Activated CD8-positive, alpha-beta memory T cell treated with anti-CD3 and anti-CD28 coated beads for 36 hours (primary cell): ENCODE data around the gene FSTL3. TPM values are rescaled to one million over a fixed set of nuclear protein-coding genes. Genes with fewer than 3 reads are reported as not detected.
"Not testable (repeated sequence)": the region's sequence is repeated elsewhere in the genome, so short reads cannot be mapped to it uniquely, and the experiment has no call there.

Source experiments
- CTCF ChIA-PET: fragments of 350-600 bp; sonication (Branson Sonifier 250); formaldehyde crosslinking; loops from one replicate; lab custom pipeline; 2021; ENCODE audit warnings: antibody characterized with exemption; lab: Charles Lee
- POLR2A ChIA-PET: fragments of 350-600 bp; sonication (Branson Sonifier 250); formaldehyde crosslinking; loops from one replicate; lab custom pipeline; 2021; ENCODE audit warnings: antibody characterized with exemption; lab: Charles Lee
- total RNA-seq, 2 experiments: library from RNA; stranded (reverse); gene quantifications; one replicate each; pipeline ENCODE4 v1.2.3, GENCODE V29; 2021

The FSTL3 gene
- total RNA-seq, 2 experiments from 2014 or later = 7.5 to 8.6 TPM

DNA sequence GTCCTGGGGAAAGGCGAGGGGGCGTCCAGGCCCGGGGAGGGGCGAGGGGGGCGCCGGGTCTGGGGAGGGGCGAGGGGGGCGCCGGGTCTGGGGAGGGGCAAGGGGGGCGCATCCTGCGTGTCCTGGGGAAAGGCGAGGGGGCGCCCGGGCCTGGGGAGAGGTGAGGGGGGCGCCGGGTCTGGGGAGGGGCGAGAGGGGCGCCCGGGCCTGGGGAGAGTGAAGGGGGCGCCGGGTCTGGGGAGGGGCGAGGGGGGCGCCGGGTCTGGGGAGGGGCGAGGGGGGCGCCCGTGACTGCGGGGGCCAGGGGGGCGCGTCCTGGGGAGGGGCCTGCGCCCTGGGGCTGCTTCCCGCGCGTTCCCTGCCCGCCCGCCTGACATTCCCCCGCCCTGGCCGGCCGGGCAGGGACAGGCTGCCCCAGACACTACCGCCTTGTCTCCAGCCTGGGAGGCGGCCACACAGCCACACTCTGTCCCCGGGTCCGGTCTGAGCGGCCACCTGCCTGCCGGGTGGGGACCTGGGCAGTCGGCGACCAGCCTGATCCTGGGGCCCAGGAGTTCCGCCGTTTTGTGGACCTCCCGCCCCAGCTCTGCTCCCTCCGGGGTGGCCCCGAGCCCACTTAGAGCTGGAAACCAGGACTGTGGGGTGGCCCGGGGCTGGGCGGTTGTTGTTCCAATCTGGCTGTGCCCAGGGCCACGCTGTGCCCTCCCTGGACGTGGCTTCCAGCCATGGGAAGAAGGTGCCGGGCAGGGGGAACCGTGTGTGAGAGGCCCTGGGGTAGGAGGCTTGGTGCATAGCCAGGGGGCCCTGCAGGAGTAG, 44.4 kb downstream of the FSTL3 start:
- POLR2A ChIA-PET = no interaction called here
- CTCF ChIA-PET = no interaction called here

DNA sequence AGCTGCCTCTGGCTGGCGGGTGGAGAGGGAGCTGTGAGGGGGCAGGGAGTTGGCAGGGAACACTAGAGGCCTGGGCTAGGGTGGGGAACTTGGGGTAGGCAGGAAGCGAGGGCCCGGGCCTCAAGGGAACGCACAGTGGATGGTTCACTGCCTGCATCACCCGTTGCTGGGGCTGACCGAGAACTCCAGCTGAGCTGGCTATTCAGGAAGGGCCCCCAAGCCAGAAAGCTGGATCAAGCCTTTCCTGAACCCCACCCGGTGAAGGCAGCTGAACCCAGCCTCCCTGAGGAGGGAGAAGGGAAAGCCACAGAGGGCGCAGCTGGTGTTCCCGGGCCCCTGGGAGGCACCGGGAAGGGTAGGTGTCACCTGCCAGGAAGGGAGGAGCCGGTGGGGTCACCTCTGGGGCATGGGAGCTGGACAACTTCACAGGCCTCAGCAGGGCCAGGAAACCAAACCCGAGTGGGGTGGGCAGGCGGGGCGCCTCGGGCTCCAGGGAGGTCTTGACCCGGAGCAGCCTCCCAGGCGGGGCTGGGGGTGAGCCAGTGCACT, 46.4 kb downstream of the FSTL3 start:
- ChIA-PET POLR2A (no interaction called here), CTCF (interaction anchor here (1.3 kb wide), 1 partner anchor 12 kb away, joined by 3 read pairs; no protein-coding TSS in a partner anchor)

DNA sequence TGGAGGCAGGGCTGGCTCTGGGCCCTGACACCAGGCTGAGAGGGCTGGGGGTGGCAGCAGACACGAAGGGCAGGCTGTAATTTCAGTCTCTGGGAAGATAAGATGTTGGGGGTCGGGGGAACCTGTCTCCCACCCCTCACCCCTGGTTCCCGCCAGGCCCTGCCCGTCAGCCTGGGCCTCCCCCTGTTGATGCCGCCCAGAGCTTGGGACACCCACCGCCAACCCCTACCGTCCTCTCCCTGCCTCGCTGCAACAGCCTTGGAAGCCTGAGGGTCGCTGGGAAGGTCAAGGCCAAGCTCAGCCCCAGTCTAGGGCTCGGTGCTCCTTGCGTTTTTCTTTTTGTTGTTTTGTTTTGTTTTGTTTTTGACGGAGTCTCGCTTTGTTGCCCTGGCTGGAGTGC, 47.1 kb downstream of the FSTL3 start:
- ChIA-PET POLR2A (no interaction called here), CTCF (interaction anchor here (1.3 kb wide), 1 partner anchor 11 kb away, joined by 3 read pairs; no protein-coding TSS in a partner anchor)

DNA sequence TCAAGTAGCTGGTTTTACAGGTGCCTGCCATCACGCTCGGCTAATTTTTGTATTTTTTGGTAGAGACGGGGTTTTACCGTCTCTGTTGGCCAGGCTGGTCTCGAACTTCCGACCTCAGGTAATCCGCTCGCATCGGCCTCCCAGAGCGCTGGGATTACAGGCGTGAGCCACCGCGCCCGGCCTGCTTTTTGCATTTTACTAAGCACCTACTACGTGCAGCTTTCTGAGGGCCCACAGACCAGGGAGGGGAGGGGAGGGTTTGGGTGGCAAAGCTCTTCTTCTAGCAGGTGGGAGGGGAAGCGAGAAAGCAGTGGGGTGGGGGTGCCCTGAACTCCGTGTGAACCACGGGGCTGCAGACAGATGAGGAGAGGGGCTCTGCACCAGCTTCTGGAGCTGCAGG, 47.5 kb downstream of the FSTL3 start:
- CTCF ChIA-PET = interaction anchor here (0.6 to 1.3 kb wide), 2 partner anchors 11 to 234 kb away, joined by 3 read pairs; no protein-coding TSS in a partner anchor
- POLR2A ChIA-PET = no interaction called here

DNA sequence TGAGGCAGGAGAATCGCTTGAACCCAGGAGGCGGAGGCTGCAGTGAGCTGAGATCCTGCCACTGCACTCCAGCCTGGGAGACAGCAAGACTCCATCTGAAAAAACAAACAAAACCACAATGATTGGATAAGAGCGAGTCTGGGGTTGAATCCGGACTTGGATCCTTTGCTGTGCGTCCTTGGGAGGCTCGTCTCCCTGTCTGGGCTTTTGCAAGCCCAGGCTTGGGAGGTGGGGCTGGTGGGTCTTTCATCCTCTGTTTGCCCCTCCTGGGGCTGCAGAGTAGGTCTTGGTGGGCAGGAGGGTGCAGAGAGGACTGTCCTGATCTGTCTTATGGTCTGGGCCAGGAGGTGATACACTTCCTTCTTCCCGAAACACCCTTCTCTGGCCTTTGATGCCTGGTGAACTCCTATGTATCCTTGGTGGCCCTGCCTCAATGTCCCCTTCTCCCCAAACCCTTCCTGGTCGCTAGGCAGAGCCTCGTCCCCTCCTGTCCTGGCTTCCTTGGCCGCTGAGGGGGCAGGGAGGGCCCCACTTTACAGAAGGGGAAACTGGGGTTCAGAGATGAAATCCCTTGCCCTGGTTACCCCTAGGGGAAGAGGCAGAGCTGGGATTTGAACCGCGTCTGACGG, 49.4 kb downstream of the FSTL3 start:
- CTCF ChIA-PET = no interaction called here
- POLR2A ChIA-PET = interaction anchor here (0.6 kb wide), 1 partner anchor 46 kb away, joined by 3 read pairs; no protein-coding TSS in a partner anchor

DNA sequence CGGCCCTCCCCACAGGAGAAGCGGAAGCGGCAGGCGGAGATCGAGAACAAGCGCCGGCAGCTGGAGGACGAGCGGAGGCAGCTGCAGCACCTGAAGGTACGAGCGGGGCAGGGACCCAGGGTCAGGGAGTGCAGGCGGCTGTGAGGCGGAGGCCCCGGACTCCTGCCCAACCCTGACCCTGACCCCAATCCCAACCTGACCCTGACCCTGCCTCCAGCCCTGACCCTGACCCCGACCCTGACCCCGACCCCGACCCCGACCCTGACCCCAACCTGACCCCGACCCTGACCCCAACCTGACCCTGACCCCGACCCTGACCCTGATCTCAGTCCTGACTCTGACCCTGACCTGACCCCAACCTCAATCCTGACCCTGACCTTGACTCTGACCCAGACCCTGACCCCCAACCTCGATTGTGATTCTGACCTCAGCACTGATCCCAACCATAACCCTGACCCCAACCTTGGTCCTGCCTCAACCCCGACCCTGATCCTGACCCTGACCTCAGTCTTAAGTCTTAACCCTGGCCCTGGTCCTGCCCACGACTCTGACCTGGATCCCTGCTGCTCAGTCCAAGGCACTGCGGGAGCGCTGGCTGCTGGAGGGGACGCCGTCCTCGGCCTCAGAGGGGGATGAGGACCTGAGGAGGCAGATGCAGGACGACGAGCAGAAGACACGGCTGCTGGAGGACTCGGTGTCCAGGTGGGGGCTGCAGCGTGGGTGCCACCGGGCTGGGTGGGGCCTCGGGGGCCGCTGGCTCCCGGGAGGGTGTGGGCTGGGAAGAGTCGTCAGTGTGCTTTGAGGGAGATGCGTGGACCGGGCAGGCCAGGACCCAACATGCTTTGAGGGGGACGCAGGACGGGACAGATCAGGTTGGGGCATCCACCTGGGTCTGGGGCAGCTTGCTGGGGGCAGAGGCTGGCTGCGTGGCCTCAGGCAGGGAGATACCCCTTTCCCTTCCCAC, 51.1 kb downstream of the FSTL3 start:
- ChIA-PET POLR2A (no interaction called here), CTCF (no interaction called here)

DNA sequence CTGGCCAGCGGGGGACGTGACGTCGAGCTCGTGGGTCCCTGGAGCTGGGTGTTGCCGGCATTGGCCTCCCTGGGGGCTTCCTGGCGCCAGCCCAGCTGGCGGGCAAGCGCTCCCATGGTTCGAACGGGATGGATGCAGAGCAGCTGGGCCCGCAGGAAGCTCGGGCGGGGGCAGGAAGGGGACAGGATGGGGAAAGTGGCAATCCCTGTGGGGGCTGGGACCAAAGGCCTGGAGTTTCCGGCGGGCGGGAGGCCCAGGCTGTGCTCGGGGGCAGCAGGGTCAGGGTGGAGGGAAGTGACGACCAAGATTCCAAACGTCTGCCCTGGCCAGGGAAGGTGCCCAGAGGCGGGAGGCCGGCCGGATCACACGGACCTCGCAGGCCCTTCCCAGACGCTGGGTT, 51.8 kb downstream of the FSTL3 start:
- ChIA-PET CTCF (no interaction called here), POLR2A (no interaction called here)

DNA sequence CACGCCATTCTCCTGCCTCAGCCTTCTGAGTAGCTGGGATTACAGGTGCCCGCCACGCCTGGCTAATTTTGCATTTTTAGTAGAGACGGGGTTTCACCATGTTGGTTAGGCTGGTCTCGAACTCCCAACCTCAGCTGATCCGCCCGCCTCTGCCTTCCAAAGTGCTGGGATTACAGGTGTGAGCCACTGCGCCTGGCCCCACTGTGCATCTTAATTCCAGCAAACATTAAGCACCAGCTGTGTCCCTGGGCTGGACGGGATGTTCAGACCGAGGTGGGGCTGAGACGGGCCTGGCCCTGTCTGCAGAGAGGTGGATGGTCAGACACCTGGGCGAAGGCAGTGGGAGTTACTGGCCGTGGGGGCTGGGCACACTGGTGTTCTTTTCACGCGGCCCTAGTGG, 53.4 kb downstream of the FSTL3 start:
- POLR2A ChIA-PET = not testable (repeated sequence)

DNA sequence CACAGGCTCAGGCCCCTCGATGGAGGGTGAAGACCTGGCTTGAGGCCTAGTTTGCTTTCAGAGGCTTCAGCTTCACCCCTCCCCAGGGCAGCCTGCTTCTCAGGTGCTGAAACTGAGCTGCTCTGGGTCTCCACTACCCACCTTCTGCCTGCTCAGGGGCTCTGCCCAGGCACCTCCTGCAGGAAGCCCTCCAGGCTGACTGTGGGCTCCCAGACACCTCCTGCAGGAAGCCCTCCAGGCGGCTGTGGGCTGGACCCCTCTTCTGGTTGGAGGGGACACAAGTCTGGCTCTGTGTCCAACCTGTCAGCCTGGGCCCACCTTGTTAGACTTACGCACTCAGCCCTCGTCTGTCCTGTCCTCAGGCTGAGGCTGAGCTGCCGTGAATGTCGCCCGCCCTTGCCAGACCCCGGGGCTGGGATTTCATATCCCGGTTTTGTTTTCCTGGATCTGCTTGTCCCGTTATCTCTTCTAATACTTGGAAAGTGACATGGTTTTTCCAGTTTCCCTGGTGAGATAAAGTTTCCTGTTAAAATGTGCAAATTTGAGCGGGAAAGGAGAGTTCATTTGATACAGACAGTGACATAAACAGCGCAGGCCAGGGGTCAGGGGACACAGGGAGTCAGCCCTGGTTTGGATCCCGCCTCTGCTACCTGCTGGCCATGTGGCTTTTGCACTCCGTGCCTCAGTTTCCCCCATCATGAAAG, 53.9 kb downstream of the FSTL3 start:
- ChIA-PET POLR2A (no interaction called here), CTCF (no interaction called here)

More for the DNA sequence above, 53.4 kb downstream of the FSTL3 start:
- CTCF ChIA-PET = not testable (repeated sequence)

DNA sequence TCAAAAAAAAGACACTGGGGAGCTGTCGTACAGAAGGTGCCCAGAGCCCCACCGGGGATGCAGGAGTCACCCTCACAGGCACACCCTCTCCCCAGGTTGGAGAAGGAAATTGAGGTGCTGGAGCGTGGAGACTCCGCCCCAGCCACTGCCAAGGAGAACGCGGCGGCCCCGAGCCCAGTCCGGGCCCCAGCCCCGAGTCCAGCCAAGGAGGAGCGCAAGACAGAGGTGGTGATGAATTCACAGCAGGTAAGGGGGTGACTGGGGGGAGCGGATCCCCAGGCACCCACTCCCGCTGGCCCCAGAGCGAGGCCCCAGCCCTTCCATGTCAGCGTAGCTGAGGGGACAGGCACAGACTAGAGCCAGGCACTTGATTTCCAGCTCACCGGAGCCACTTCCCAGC, 54.8 kb downstream of the FSTL3 start:
- CTCF ChIA-PET = no interaction called here
- POLR2A ChIA-PET = interaction anchor here (0.6 kb wide), 1 partner anchor 182 kb away, joined by 3 read pairs; no protein-coding TSS in a partner anchor

DNA sequence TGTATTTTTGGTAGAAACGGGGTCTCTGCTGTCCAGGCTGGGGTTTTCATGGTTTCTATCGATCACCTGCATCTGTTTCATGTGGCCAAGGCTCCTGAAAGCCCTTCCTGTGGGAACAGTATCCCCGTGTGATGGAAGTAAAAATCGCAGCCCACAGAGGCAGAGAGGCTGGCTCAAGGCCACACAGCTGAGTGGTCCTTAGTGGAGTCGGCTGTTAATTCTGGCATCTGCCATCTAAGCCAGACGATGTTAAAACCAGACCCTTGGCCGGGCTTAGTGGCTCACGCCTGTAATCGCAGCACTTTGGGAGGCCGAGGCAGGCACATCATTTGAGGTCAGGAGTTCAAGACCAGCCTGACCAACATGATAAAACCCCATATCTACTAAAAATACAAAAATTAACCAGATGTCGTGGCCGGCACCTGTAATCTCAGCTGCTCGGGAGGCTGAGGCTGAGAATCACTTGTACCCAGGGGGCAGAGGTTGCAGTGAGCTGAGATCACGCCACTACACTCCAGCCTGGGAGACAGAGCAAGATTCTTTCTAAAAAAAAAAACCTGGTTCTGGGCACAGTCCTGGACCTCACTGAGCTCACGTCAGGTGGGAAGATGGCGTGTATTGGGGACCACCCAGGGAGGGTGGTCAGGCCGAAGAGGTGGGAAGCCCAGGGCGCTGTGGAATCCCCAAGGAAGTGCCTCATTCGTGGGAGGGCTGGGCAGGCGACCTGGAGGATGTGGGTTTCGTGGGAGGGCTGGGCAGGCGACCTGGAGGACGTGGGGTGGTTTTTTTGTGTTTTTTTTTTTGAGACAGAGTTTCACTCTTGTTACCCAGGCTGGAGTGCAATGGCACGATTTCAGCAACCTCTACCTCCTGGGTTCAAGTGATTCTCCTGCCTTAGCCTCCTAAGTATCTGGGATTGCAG, 56.2 kb downstream of the FSTL3 start:
- ChIA-PET CTCF (interaction anchor here (0.6 to 1.8 kb wide), 2 partner anchors 148 to 210 kb away, joined by 3 to 5 read pairs; no protein-coding TSS in a partner anchor), POLR2A (no interaction called here)

Other genes with a start within 250 kb of the FSTL3 start
- not detected for gene SHC2, start 215.4 kb upstream of the FSTL3 start, total RNA-seq
- under 1 TPM; 0.17 to 0.23 TPM for gene MADCAM1, start 179.9 kb upstream of the FSTL3 start, total RNA-seq
- 10 to 100 TPM; 14.1 to 14.9 TPM for gene TPGS1, start 168.9 kb upstream of the FSTL3 start, total RNA-seq
- gene CDC34, start 144.6 kb upstream of the FSTL3 start, total RNA-seq = 10 to 100 TPM; 58.7 to 60.1 TPM
- 10 to 100 TPM; 45.0 to 46.8 TPM for gene GZMM, start 132.3 kb upstream of the FSTL3 start, total RNA-seq
- 100 to 1,000 TPM; 234 to 243 TPM for gene BSG, start 103.8 kb upstream of the FSTL3 start, total RNA-seq
- gene HCN2, start 86.5 kb upstream of the FSTL3 start, total RNA-seq = under 1 TPM; 0.40 to 0.55 TPM
- 10 to 100 TPM; 79.9 to 81.1 TPM for gene POLRMT, start 42.9 kb upstream of the FSTL3 start, total RNA-seq
- not detected for gene FGF22, start 36.5 kb upstream of the FSTL3 start, total RNA-seq
- 100 to 1,000 TPM; 104 to 110 TPM for gene RNF126, start 13.2 kb upstream of the FSTL3 start, total RNA-seq
- gene PRSS57, start 19.1 kb downstream of the FSTL3 start, total RNA-seq = not detected
- under 1 TPM in 1 of 2 experiments, not detected in 1; 0.13 TPM for gene PALM, start 32.5 kb downstream of the FSTL3 start, total RNA-seq
- gene MISP, start 74.7 kb downstream of the FSTL3 start, total RNA-seq = not detected
- 100 to 1,000 TPM; 872 to 908 TPM for gene PTBP1, start 121.1 kb downstream of the FSTL3 start, total RNA-seq
- not detected for gene PLPPR3, start 145.6 kb downstream of the FSTL3 start, total RNA-seq
- gene AZU1, start 151.4 kb downstream of the FSTL3 start, total RNA-seq = not detected
- not detected for gene PRTN3, start 164.6 kb downstream of the FSTL3 start, total RNA-seq
- gene ELANE, start 175.9 kb downstream of the FSTL3 start, total RNA-seq = not detected
- gene CFD, start 183.3 kb downstream of the FSTL3 start, total RNA-seq = 1 to 10 TPM; 1.4 to 1.7 TPM
- 10 to 100 TPM; 42.8 to 46.8 TPM for gene MED16, start 216.8 kb downstream of the FSTL3 start, total RNA-seq
- not detected for gene RNU6-9, start 217.1 kb downstream of the FSTL3 start, total RNA-seq
- gene R3HDM4, start 236.8 kb downstream of the FSTL3 start, total RNA-seq = 10 to 100 TPM; 55.8 to 56.9 TPM
- gene KISS1R, start 240.9 kb downstream of the FSTL3 start, total RNA-seq = 1 to 10 TPM; 6.7 to 7.2 TPM
- 10 to 100 TPM; 18.8 to 19.0 TPM for gene ARID3A, start 249.6 kb downstream of the FSTL3 start, total RNA-seq